Endometrial microvascular endothelial cells (primary cell): ENCODE measurements around the gene HACL1. TPM values are rescaled to one million over a fixed set of nuclear protein-coding genes. Genes with fewer than 3 reads are reported as not detected.

Experiments used
- in situ Hi-C: cut with HindIII; loops from 2 replicates; pipeline ENCODE4 v1.10.0; 2017; ENCODE audit warnings: low sequenced_read_pairs, low pct_unique_long_range_greater_than_20kb; ENCODE audit errors: inconsistent ontology term
- total RNA-seq: library from RNA; depleted of rRNA; stranded (reverse); fragments of >200 nt; gene quantifications from one replicate; pipeline ENCODE4 v1.2.3, GENCODE V29; 2015; ENCODE audit errors: inconsistent ontology term

Gene HACL1
- total RNA-seq, 1 donor from 2014 or later: 29.0 TPM

- in situ Hi-C loops: no loop called here
These were observed 88.3 kb downstream of the HACL1 start for GRCh38 chr3:15513116-15513515.

- in situ Hi-C loops: no loop called here
These were observed 89.2 kb downstream of the HACL1 start for GRCh38 chr3:15512166-15512565.

- in situ Hi-C loops: no loop called here
These were observed 90.2 kb downstream of the HACL1 start for GRCh38 chr3:15511156-15511555.

Other genes with a start within 250 kb of the HACL1 start
- gene METTL6, start 174.0 kb downstream of the HACL1 start, total RNA-seq: 17.7 TPM
- 17.6 TPM for gene EAF1, start 174.0 kb downstream of the HACL1 start, total RNA-seq
- gene COLQ, start 79.9 kb downstream of the HACL1 start, total RNA-seq: not detected
- gene BTD, start 176 bp upstream of the HACL1 start, total RNA-seq: 17.7 TPM
- 33.5 TPM for gene ANKRD28, start 196.4 kb upstream of the HACL1 start, total RNA-seq